ENCODE data around the gene LINGO4.

Gene LINGO4

GRCh38 chr1:151762941-151763921, 42.0 kb downstream of the LINGO4 start, which contains the start of gene MRPL9 (continued):
- TF ChIP-seq, protein P1, sequence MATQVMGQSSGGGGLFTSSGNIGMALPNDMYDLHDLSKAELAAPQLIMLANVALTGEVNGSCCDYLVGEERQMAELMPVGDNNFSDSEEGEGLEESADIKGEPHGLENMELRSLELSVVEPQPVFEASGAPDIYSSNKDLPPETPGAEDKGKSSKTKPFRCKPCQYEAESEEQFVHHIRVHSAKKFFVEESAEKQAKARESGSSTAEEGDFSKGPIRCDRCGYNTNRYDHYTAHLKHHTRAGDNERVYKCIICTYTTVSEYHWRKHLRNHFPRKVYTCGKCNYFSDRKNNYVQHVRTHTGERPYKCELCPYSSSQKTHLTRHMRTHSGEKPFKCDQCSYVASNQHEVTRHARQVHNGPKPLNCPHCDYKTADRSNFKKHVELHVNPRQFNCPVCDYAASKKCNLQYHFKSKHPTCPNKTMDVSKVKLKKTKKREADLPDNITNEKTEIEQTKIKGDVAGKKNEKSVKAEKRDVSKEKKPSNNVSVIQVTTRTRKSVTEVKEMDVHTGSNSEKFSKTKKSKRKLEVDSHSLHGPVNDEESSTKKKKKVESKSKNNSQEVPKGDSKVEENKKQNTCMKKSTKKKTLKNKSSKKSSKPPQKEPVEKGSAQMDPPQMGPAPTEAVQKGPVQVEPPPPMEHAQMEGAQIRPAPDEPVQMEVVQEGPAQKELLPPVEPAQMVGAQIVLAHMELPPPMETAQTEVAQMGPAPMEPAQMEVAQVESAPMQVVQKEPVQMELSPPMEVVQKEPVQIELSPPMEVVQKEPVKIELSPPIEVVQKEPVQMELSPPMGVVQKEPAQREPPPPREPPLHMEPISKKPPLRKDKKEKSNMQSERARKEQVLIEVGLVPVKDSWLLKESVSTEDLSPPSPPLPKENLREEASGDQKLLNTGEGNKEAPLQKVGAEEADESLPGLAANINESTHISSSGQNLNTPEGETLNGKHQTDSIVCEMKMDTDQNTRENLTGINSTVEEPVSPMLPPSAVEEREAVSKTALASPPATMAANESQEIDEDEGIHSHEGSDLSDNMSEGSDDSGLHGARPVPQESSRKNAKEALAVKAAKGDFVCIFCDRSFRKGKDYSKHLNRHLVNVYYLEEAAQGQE (tag by site-specific recombination; IDR thresholded peaks at IDR 0.05): no peak
- TF ChIP-seq ZNF510 (tag by site-specific recombination; IDR thresholded peaks at IDR 0.05; ENCODE audit: insufficient replicate concordance) (no peak), ZNF558 (tag by site-specific recombination; IDR thresholded peaks at IDR 0.05) (no peak), ZXDB (tag by site-specific recombination; IDR thresholded peaks at IDR 0.05) (peak; percentile 58), YY2 (tag by site-specific recombination; IDR thresholded peaks at IDR 0.05) (peak; percentile 95), ZNF214 (tag by site-specific recombination; IDR thresholded peaks at IDR 0.05; ENCODE audit: borderline replicate concordance) (no peak), ZNF433 (tag by site-specific recombination; IDR thresholded peaks at IDR 0.05; ENCODE audit: low read depth) (no peak), ZNF843 (tag by site-specific recombination; IDR thresholded peaks at IDR 0.05) (no peak; the same call in 1 of the 2 replicates), ZNF24 (tag by site-specific recombination; IDR thresholded peaks at IDR 0.05) (peak; percentile 94), ZFP37 (tag by site-specific recombination; IDR thresholded peaks at IDR 0.05) (0 out of 2 replicates have a peak, but pooled peaks have one; percentile 35), SP7 (tag by site-specific recombination; IDR thresholded peaks at IDR 0.05) (peak; percentile 70), WT1 (tag by site-specific recombination; IDR thresholded peaks at IDR 0.05) (no peak), ZNF629 (tag by site-specific recombination; IDR thresholded peaks at IDR 0.05) (peak; percentile 38), ZNF114 (tag by site-specific recombination; IDR thresholded peaks at IDR 0.05) (no peak), OVOL3 (tag by site-specific recombination; IDR thresholded peaks at IDR 0.05) (peak; percentile 41; the same call in 1 of the 2 replicates), ZBTB44 (tag by site-specific recombination; IDR thresholded peaks at IDR 0.05) (no peak), ZNF341 (tag by site-specific recombination; IDR thresholded peaks at IDR 0.05; ENCODE audit: low read depth) (peak; percentile 17; the same call in 1 of the 2 replicates), ZSCAN4 (tag by site-specific recombination; IDR thresholded peaks at IDR 0.05) (0 out of 2 replicates have a peak, but pooled peaks have one; percentile 12), ZNF76 (tag by site-specific recombination; IDR thresholded peaks at IDR 0.05; ENCODE audit: borderline replicate concordance, low read depth) (peak; percentile 51; the same call in 1 of the 2 replicates), SETDB1 (IDR thresholded peaks at IDR 0.05; ENCODE audit: insufficient read length, low read length) (no peak), ZNF324 (tag by site-specific recombination; IDR thresholded peaks at IDR 0.05) (peak; percentile 82), MYNN (tag by site-specific recombination; IDR thresholded peaks at IDR 0.05; ENCODE audit: borderline replicate concordance) (no peak), ZNF610 (tag by site-specific recombination; IDR thresholded peaks at IDR 0.05; ENCODE audit: borderline replicate concordance) (0 out of 2 replicates have a peak, but pooled peaks have one; percentile 81)
- TF ChIP-seq, protein P2, sequence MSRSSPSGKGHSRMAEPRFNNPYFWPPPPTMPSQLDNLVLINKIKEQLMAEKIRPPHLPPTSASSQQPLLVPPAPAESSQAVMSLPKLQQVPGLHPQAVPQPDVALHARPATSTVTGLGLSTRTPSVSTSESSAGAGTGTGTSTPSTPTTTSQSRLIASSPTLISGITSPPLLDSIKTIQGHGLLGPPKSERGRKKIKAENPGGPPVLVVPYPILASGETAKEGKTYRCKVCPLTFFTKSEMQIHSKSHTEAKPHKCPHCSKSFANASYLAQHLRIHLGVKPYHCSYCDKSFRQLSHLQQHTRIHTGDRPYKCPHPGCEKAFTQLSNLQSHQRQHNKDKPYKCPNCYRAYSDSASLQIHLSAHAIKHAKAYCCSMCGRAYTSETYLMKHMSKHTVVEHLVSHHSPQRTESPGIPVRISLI (tag by site-specific recombination; IDR thresholded peaks at IDR 0.05): no peak
- TF ChIP-seq, protein P3, sequence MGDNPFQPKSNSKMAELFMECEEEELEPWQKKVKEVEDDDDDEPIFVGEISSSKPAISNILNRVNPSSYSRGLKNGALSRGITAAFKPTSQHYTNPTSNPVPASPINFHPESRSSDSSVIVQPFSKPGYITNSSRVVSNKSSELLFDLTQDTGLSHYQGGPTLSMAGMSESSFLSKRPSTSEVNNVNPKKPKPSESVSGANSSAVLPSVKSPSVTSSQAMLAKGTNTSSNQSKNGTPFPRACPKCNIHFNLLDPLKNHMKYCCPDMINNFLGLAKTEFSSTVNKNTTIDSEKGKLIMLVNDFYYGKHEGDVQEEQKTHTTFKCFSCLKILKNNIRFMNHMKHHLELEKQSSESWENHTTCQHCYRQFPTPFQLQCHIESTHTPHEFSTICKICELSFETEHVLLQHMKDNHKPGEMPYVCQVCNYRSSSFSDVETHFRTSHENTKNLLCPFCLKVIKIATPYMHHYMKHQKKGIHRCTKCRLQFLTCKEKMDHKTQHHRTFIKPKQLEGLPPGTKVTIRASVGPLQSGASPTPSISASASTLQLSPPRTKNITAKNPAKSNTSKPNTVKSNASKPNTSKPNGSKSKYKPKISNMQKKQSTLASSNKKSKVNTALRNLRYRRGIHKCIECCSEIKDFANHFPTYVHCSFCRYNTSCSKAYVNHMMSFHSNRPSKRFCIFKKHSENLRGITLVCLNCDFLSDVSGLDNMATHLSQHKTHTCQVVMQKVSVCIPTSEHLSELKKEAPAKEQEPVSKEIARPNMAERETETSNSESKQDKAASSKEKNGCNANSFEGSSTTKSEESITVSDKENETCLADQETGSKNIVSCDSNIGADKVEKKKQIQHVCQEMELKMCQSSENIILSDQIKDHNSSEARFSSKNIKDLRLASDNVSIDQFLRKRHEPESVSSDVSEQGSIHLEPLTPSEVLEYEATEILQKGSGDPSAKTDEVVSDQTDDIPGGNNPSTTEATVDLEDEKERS (tag by site-specific recombination; IDR thresholded peaks at IDR 0.05): no peak
- TF ChIP-seq, protein P4, sequence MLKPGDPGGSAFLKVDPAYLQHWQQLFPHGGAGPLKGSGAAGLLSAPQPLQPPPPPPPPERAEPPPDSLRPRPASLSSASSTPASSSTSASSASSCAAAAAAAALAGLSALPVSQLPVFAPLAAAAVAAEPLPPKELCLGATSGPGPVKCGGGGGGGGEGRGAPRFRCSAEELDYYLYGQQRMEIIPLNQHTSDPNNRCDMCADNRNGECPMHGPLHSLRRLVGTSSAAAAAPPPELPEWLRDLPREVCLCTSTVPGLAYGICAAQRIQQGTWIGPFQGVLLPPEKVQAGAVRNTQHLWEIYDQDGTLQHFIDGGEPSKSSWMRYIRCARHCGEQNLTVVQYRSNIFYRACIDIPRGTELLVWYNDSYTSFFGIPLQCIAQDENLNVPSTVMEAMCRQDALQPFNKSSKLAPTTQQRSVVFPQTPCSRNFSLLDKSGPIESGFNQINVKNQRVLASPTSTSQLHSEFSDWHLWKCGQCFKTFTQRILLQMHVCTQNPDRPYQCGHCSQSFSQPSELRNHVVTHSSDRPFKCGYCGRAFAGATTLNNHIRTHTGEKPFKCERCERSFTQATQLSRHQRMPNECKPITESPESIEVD (tag by site-specific recombination; IDR thresholded peaks at IDR 0.05): no peak

All from HEK293 (cell line).